GM12801 (cell line): ENCODE results near the gene ALDH9A1.

ENCODE experiments used
- CTCF ChIP-seq: IDR thresholded peaks from one replicate; pipeline ENCODE4 v1.5.1; 2011; ENCODE audit warnings: control low read depth; ENCODE audit not compliant: insufficient read length; ENCODE audit errors: extremely low read depth

Gene ALDH9A1

GRCh38 chr1:165616054-165616612, 82.2 kb downstream of the ALDH9A1 start:
- TF ChIP-seq CTCF: no peak
